Endothelial cell (in vitro differentiated cells): ENCODE data around the gene CD247. TPM values are rescaled to one million over a fixed set of nuclear protein-coding genes. Genes with fewer than 3 reads are reported as not detected.

Experiments
- DNase-seq: peaks from one replicate; pipeline ENCODE4 v3.0.0; 2021; ENCODE audit warnings: low spot score
- H3K27ac Mint-ChIP-seq: one replicate; pipeline ENCODE4 v1.8.0; 2021; ENCODE audit warnings: mixed read lengths, inconsistent platforms; ENCODE audit not compliant: unreplicated experiment
- H3K27me3 Mint-ChIP-seq: one replicate; pipeline ENCODE4 v1.8.0; 2021; ENCODE audit warnings: mild to moderate bottlenecking, moderate library complexity, mixed read lengths, inconsistent platforms; ENCODE audit not compliant: unreplicated experiment
- H3K36me3 Mint-ChIP-seq: one replicate; pipeline ENCODE4 v1.8.0; 2021; ENCODE audit warnings: mild to moderate bottlenecking, low read depth, mixed read lengths, inconsistent platforms; ENCODE audit not compliant: unreplicated experiment
- H3K4me1 Mint-ChIP-seq: one replicate; pipeline ENCODE4 v1.8.0; 2021; ENCODE audit warnings: mild to moderate bottlenecking, mixed read lengths, inconsistent platforms; ENCODE audit not compliant: unreplicated experiment
- H3K4me3 Mint-ChIP-seq: one replicate; pipeline ENCODE4 v1.8.0; 2021; ENCODE audit warnings: mild to moderate bottlenecking, mixed read lengths, inconsistent platforms; ENCODE audit not compliant: unreplicated experiment
- H3K9me3 Mint-ChIP-seq: one replicate; pipeline ENCODE4 v1.8.0; 2021; ENCODE audit warnings: mixed read lengths, inconsistent platforms; ENCODE audit not compliant: unreplicated experiment
- total RNA-seq: library from RNA; stranded (reverse); fragmentation: NEBNext Ultra II Directional; extraction: Animal tissue kit (Norgen Biotek cat#: 25700); gene quantifications from one replicate; pipeline ENCODE4 v1.2.1, GENCODE V29; 2021; ENCODE audit not compliant: unreplicated experiment
- TF ChIP-seq, protein P1 (sequence below): fragments of 200-600 bp; sonication (generic); IDR thresholded peaks from one replicate; pipeline ENCODE4 v1.5.0; 2021; ENCODE audit warnings: antibody characterized with exemption; ENCODE audit not compliant: unreplicated experiment

Gene CD247
- total RNA-seq, 1 donor from 2014 or later, result not detected

GRCh38 chr1:167507719-167508118 is 10.6 kb downstream of the CD247 start:
- Mint-ChIP-seq H3K36me3 (no peaks in the 10 kb centered on the region), H3K4me1 (peaks cover 11% of the 10 kb centered on the region), H3K27me3 (peaks cover 2% of the 10 kb centered on the region), H3K27ac (no peak overlapping the region), H3K4me3 (no peak overlapping the region), H3K9me3 (no peaks in the 10 kb centered on the region)
- DNase-seq, result no peak
- TF ChIP-seq, protein P1, sequence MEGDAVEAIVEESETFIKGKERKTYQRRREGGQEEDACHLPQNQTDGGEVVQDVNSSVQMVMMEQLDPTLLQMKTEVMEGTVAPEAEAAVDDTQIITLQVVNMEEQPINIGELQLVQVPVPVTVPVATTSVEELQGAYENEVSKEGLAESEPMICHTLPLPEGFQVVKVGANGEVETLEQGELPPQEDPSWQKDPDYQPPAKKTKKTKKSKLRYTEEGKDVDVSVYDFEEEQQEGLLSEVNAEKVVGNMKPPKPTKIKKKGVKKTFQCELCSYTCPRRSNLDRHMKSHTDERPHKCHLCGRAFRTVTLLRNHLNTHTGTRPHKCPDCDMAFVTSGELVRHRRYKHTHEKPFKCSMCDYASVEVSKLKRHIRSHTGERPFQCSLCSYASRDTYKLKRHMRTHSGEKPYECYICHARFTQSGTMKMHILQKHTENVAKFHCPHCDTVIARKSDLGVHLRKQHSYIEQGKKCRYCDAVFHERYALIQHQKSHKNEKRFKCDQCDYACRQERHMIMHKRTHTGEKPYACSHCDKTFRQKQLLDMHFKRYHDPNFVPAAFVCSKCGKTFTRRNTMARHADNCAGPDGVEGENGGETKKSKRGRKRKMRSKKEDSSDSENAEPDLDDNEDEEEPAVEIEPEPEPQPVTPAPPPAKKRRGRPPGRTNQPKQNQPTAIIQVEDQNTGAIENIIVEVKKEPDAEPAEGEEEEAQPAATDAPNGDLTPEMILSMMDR, result no peak

GRCh38 chr1:167504467-167504827 is 13.9 kb downstream of the CD247 start:
- no peak overlapping the region for H3K4me3 Mint-ChIP-seq
- peaks cover 11% of the 10 kb centered on the region for H3K4me1 Mint-ChIP-seq
- no peaks in the 10 kb centered on the region for H3K9me3 Mint-ChIP-seq
- DNase-seq, result no peak
- no peak overlapping the region for H3K27ac Mint-ChIP-seq
- H3K27me3 Mint-ChIP-seq, result no peaks in the 10 kb centered on the region
- no peaks in the 10 kb centered on the region for H3K36me3 Mint-ChIP-seq
- TF ChIP-seq, protein P1, result no peak

DNA sequence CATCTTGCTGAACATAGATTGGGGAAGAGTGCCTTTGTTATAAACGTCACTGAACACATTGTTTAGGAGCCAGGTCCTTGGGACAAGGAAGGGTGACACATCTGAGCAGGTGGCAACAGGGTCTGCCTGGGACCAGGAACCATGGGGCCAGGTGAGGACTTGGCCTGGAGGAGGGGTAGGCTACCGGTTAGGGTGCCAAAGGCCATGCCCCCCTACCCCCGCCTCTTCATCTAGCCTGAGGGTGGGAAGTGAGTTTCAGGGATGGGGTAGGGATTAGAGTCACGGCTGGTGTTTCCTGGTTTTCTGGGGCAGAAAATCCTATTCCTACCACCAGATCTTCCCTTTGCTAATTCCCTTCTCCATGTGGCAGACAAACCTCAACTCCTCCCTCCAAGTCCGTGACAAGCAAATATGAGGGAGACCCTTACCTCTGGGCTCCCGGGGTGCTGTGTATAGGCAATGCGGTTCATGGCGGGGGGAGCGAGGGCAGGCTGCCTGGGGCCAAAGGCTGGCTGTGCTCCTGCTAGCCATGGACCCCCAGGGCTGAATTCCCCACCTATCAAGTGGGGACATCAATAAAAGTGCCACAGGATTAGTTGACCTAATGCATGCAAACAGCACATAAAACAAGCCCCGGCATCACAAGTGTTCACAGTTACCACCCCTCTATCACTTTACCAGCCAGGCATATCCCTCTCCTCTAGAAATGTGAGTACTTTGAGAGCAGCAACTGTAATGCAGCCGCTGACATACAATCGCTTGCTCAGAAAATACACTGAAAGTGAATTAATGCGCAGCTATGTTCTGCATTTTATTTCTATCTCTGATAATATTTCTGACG is 14.5 kb downstream of the CD247 start:
- Mint-ChIP-seq H3K36me3 (no peaks in the 10 kb centered on the region), H3K27me3 (no peaks in the 10 kb centered on the region), H3K4me1 (peaks cover 11% of the 10 kb centered on the region), H3K27ac (peak overlapping the region; percentile 32), H3K9me3 (no peaks in the 10 kb centered on the region), H3K4me3 (no peak overlapping the region)
- DNase-seq, result no peak
- TF ChIP-seq, protein P1, result no peak

DNA sequence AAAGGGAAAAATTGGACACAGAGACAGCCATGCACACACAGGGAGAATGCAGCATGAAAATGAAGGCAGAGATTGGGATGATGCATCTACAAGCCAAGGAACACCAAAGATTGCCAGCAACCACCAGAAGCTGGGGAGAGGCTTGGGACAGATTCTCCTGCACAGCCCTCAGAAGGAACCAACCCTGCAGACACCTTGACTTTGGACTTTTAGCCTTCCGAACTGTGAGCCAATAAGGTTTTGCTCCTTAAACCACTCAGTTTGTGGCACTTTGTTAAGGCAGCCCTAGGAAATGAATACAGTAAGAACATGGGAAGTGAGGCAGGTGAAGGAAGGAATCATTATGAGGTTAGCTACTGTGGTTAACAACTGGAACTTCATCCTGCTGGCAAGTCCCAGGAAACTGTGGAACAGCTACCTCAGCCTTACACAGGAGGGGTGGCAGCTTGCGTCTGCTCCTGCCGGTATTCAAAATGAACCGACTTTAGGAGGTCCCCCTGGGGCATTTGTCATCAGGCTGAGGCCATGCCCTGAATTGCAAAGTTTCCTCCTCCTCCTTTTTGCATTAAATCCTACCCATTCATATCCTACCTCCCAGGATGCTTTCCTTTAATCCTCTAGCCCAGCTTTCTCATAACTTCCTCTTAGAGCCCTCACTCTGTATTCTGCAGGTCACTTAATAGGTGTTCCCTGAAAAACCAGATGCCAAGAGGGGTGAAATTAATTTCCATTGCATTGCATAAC is 15.4 kb downstream of the CD247 start:
- DNase-seq, result no peak
- TF ChIP-seq, protein P1, result no peak
- no peaks in the 10 kb centered on the region for H3K27me3 Mint-ChIP-seq
- H3K4me3 Mint-ChIP-seq, result no peak overlapping the region
- no peaks in the 10 kb centered on the region for H3K36me3 Mint-ChIP-seq
- no peaks in the 10 kb centered on the region for H3K9me3 Mint-ChIP-seq
- peaks cover 11% of the 10 kb centered on the region for H3K4me1 Mint-ChIP-seq
- no peak overlapping the region for H3K27ac Mint-ChIP-seq

GRCh38 chr1:167502192-167502551 is 16.2 kb downstream of the CD247 start:
- H3K9me3 Mint-ChIP-seq, result no peaks in the 10 kb centered on the region
- TF ChIP-seq, protein P1, result no peak
- no peak overlapping the region for H3K27ac Mint-ChIP-seq
- DNase-seq, result no peak
- H3K36me3 Mint-ChIP-seq, result no peaks in the 10 kb centered on the region
- no peak overlapping the region for H3K4me3 Mint-ChIP-seq
- H3K4me1 Mint-ChIP-seq, result peaks cover 11% of the 10 kb centered on the region
- no peaks in the 10 kb centered on the region for H3K27me3 Mint-ChIP-seq
